ENCODE results near the gene CDH26.

The CDH26 gene

GRCh38 chr20:59987135-59987534 is 28.9 kb downstream of the CDH26 start:
- no peak for DNase-seq

GRCh38 chr20:59988141-59988540 is 29.9 kb downstream of the CDH26 start:
- DNase-seq, result no peak

DNA sequence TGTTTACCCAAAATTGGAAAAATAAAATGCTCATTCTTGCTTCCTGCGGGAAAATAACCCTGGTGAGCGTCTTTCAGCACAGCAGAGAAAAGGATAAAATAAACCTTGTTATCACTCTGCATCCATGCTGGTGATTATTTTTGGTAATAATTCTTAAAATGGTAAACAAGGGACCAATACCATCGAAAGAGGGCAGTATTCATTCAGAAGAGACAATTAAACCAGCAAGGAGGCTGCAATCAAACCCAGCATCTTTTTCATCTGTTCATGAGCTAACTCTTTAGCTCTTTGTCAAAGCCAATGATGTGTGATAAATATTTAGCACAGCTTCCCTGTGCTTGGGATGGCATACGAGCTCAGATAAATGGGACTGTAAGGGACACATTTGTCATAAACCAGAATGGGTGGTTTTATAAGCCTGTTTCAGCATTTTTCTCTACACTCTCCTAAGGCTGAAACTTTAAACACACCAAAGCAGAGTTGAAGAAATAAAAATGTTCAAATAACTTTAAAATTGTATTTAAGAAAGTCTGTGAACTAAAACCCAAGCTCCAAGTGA is 34.4 kb downstream of the CDH26 start:
- DNase-seq, result peak in 1 of 2 donors; percentile 14

GRCh38 chr20:59993736-59994430 is 35.7 kb downstream of the CDH26 start:
- no peak for DNase-seq

DNA sequence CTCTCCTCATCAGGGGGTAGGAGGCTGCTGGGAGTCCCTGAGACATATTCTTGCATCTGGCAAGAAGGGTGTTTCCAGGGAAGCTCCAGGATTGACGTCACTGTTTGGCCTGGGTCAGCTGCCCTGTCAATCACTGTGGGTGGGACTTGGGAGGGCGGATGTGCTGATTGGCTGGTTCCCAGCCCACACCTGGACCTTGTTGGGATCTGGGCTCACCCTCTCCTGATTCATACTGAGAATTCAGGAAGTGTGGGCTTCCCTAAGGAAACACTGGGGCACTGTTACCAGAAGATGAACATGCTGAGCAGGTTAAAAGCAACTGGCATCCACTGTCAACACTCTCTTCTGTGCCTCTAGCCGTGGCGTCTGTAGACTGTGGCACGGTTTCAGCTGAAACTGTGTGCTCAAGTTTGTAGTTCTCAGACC is 36.5 kb downstream of the CDH26 start:
- DNase-seq, result no peak

DNA sequence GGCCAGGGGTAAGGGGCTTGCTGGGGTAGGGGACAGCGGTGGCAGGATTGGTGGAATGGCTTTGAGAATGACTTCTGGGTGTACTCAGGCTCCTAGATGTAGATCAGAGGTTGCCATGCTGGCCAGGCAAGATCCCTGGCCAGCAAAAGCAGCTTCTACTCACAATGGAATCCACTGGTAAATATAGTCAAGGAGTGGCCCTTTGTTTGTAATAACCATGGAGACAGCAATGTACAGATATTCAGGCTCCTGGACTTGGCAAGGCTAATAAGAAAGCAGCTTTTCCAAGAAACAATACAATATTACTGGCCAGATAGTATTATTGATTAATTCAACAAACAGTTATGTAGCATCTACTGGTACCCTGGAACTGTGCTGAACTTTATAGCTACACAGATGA is 37.9 kb downstream of the CDH26 start:
- DNase-seq, result no peak

DNA sequence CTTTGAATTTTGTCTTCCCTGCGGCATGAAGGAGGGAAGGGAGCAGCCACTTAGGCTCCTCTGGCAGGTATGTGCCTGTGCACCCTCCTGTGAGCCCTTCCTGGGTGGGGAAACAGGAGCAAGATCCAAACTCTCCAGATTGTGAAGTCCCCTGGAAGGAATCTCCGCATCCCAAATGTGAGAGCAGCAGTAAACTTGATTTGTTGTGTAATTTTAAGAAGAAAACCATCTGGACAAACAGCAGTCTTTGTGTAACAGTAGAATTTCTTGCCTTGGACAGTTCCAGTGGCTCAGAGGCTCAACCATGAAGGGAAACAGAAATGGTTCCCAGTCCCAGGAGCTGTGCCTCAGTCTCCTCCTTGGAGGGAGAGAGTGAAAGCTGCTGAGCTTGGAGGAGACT is 39.7 kb downstream of the CDH26 start:
- no peak for DNase-seq

DNA sequence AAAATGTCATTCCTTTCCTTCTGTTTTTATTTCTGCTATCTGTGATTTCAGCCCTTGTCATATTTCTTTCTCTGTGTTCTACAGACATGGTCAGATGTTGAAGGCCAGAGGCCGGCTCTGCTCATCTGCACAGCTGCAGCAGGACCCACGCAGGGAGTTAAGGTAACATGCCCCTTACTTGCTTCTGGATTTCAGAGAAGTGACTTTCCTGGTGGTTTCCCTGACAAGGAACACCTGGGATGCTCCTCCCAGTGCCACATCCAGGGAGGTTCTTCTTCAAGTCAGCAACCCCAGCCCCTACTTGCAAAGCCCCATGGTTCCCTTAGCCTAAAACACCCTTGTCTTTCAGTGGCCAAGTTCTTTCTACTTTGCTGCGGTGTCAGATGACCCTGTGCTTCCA is 41.3 kb downstream of the CDH26 start:
- no peak for DNase-seq

DNA sequence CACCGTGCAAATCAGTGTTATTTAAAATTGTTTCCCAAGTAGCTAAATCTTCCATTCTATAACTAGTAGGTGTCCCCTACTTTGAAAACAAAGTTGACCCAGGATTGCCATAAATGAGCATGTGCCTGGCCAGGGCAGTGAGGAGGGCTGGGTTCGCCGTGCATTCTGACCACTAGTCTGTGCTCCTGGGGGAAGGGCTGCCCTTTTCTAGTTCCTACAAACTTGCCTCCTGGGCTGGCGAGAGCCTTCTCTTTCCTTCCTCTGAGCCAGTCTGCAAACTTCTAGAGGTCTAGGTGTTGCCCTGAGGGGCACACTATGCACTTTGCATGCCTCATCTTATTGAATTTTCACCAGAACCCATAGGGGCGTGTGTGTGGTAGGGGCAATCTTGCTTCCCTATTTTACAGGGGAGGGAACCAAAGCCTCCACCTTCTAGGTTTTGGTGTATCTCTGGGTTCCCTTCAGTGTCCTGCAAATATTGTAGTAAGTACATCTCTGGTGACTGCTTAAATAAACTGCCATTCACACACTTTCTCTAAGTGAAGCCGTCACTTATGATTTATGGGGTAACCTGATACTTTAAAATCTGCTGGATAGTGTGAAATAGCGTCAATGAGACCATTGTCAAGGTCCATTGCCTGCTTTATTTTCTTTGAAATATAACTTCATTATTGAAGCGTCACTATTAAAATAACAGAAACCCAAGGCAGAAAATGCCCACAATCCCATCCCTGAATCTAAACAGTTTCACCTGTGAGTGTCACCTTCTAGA is 42.2 kb downstream of the CDH26 start:
- no peak for DNase-seq

- DNase-seq, result no peak
These were observed 42.9 kb downstream of the CDH26 start for GRCh38 chr20:60001108-60001507.

GRCh38 chr20:60003776-60004175 is 45.6 kb downstream of the CDH26 start:
- no peak for DNase-seq

- DNase-seq, result no peak
These were observed 48.0 kb downstream of the CDH26 start for GRCh38 chr20:60006261-60006660.

DNA sequence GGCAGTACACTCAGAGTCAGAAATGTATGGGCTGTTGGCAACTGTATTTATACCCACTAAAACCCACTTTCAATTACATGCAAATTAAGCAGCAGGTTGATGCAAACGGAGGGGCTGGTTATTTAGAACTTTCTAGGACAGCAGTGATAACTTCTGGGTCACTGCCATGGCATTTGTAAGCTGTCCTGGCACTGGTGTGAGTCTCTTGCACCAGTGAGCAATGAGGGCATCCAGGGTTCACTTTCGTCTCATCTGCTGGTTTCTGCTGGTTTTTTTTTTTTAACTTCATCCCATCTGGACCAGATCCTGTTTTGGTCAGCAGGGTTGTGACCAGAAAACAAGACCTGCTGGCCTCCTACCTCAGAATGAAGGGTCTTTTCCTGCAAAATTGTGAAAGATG is 49.2 kb downstream of the CDH26 start:
- no peak for DNase-seq

DNA sequence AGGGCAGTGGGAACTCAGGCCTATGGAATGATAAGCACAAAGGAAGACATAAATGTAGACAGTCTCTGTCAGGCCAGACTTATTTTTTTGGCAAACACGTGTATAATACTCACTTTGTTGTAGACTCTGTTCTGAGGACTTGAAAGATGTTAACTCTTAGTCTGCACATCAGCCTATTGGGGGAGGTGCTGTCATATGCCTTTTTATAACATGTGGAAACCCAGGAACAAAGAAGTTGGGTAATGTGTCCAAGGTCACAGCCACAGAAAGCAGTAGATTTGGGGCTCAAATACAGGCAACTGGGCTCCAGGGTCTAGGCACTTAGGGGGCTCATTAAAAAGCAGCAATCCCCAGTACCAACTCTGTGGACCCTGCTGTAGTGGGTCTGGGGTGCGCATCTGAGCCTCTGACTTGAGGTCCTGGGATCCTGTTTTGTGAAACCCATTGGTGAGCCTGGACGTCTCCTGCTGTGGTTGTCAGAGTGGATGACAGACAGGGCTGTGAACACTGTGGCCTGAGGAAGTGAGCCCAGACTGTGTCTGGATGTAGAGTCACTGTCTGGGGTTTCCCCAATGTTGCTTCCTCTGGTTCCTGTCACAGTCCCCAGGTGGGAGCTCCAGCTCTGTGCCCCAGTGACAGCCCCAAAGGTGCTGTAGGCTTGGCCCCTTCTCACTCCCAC is 50.0 kb downstream of the CDH26 start:
- no peak for DNase-seq

GRCh38 chr20:60009318-60009717 is 51.1 kb downstream of the CDH26 start:
- DNase-seq, result no peak

- DNase-seq, result no peak
These were observed 51.8 kb downstream of the CDH26 start for GRCh38 chr20:60009826-60010616.

DNA sequence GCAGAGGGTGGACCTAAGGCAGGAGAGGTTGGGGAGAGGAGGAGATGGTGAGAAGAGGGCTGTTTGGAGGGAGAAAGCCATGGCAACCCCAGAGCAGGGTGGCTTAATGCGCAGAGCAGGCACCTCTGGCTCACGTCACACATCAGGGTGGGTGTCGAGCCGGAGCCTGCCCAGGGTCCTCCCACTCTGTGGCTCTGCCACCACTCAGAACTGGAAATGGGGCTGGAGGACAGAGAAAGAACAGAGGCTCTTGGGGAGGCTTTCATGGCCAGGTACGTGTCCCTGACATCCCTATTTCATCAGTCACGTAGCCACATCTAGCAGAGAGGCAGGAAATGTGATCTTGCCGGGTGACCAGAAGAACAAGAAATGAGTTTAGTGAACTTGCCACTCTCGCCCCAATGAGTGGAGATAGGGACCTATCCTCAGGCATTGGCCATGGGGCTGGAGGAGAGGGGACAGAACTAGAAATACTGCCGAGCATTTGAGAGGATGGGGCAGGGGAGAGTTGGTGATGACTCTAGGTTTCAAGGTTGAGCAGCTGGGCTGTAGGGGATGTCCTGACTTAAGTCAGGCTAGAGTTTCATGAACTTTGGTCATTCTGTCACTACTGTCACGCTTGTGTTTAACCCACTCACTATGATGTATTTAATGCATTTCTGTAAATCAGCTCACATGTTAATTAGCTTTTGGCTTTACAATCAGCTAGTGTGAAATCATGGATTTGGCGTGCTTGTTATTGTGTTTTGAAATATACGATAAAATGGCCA is 52.7 kb downstream of the CDH26 start:
- no peak for DNase-seq

GRCh38 chr20:60011512-60012507 is 53.6 kb downstream of the CDH26 start:
- DNase-seq, result no peak

DNA sequence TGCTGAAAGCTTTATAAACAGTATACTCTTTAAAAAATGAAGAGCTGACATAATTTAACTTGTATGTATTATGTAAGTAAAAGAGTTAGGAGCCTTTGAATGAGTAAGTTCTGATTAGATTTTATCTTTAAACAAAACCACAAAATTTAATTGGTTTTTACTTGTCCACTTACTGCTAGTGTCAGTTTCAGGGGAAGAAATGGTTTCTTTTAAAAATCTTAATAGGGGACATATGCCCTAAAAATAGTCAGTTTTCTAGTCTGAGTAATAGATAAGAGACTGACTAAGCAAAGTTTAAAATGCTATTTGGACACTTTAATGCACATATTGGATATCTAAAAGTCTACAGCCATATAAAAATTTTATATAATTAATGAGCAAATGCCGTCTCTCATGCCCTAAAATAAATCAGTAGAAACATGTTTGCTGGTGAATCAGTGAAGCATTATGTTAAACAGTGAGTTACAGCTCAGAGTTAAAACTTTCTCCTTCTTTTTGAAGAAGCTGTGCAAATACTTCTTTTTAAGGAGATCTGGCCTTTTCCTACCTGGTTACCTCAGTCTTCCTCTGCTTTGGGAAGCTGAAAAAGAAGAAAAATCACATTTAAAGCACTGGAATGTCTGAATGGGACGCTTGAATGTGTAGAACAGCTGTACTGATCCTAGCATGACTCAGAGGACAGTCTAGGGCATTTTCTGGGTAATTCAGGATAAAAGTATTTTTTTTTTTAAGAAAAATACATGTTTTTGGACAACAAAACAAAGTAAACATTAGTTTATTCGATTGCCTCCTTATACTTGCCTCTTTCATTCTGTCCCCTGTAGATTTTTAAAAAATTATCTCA is 55.3 kb downstream of the CDH26 start:
- DNase-seq, result no peak

- no peak for DNase-seq
These were observed 58.2 kb downstream of the CDH26 start for GRCh38 chr20:60016406-60016805.
